Stomach (tissue), 9 donors: Measurements from ENCODE around the gene TNFSF9. TPM values are rescaled to one million over a fixed set of nuclear protein-coding genes. Genes with fewer than 3 reads are reported as not detected.
"Not testable (repeated sequence)": the region's sequence is repeated elsewhere in the genome, so short reads cannot be mapped to it uniquely, and the experiment has no call there.

Source experiments
- DNase-seq, 2 donors: peaks; one replicate each; pipeline versions ENCODE4 v3.0.0 to v3.0.0-alpha.2; 2013 to 2019
- H3K27ac ChIP-seq, 5 donors: fragments of 200-600 bp in 4 of 5; sonication (generic) in 4 of 5; one replicate each; pipeline ENCODE4 v1.5.1; 2013 to 2019; ENCODE audit warnings: mild to moderate bottlenecking in 1 of 5, moderate library complexity in 1 of 5
- H3K27me3 ChIP-seq, 3 donors: fragments of 200-600 bp; sonication (generic); one replicate each; pipeline ENCODE4 v1.5.1; 2017 to 2019; ENCODE audit warnings: mixed run types in 1 of 3
- H3K36me3 ChIP-seq, 4 donors: fragments of 200-600 bp; sonication (generic); 1 replicate in 3 of 4; 2 replicates in 1 of 4; pipeline ENCODE4 v1.5.1; 2016 to 2019
- H3K4me1 ChIP-seq, 4 donors: fragments of 200-600 bp; sonication (generic); one replicate each; pipeline ENCODE4 v1.5.1; 2016 to 2019
- H3K4me3 ChIP-seq, 4 donors: fragments of 200-600 bp; sonication (generic) in 3 of 4; one replicate each; pipeline ENCODE4 v1.5.1; 2016 to 2019; ENCODE audit warnings: mild to moderate bottlenecking in 1 of 4
- H3K9me3 ChIP-seq, 4 donors: fragments of 200-600 bp; sonication (generic); one replicate each; pipeline ENCODE4 v1.5.1; 2016 to 2019
- EP300 ChIP-seq: sonication (generic); formaldehyde crosslinking; IDR thresholded peaks from one replicate; pipeline ENCODE4 v1.6.1; 2017; ENCODE audit warnings: antibody characterized with exemption
- POLR2A ChIP-seq, 4 donors: fragments of 450-650 bp; IDR thresholded peaks; one replicate each; pipeline ENCODE4 v1.6.1; 2016; ENCODE audit warnings: antibody characterized with exemption in 4 of 4, control low read depth in 2 of 4, mild to moderate bottlenecking in 1 of 4, moderate library complexity in 1 of 4
- POLR2AphosphoS5 ChIP-seq, 3 donors: sonication (generic); formaldehyde crosslinking; IDR thresholded peaks; one replicate each; pipeline ENCODE4 v1.6.1; 2016; ENCODE audit warnings: antibody characterized with exemption in 3 of 3
- WGBS, 5 donors: extraction: QIAGEN DNeasy Blood & Tissue Kit in 3 of 5; methylation state at CpG; one replicate each; pipeline versions ENCODE4 v1.1.5 to v1.1.7; 2013 to 2018; 5-methylcytosine and 5-hydroxymethylcytosine counted together
- intact Hi-C: fragments of 100-400 bp; cut with DNase I; formaldehyde crosslinking; loops from one replicate; pipeline ENCODE4 v1.15.1; 2023; ENCODE audit warnings: low total_unique reads
- polyA plus RNA-seq, 3 donors: library from polyadenylated mRNA; stranded (reverse); fragments of 200-250 nt; gene quantifications; one replicate each; pipeline ENCODE4 v1.2.3, GENCODE V29; 2013
- total RNA-seq, 5 donors: library from RNA; depleted of rRNA; stranded (reverse); fragments of >200 nt; gene quantifications; one replicate each; pipeline versions ENCODE4 v1.1.0 to v1.2.3, GENCODE V29; 2014 to 2016
- TF ChIP-seq, protein P1 (sequence below), 7 experiments: fragments of 450-650 bp in 4 of 7; fragments of 200-600 bp in 3 of 7; sonication (generic) in 3 of 7; IDR thresholded peaks; one replicate each; pipeline ENCODE4 v1.5.1; 2016 to 2019; ENCODE audit warnings: antibody characterized with exemption in 7 of 7, control low read depth in 2 of 7, mild to moderate bottlenecking in 1 of 7
- donor health status: healthy with polysubstance abuse.
- donor health status: Bipolar disorder and iron deficiency.
- donor health status: healthy.

Gene TNFSF9
- total and polyA plus RNA-seq, 8 donors, result 0.85 TPM; not detected in 7

DNA sequence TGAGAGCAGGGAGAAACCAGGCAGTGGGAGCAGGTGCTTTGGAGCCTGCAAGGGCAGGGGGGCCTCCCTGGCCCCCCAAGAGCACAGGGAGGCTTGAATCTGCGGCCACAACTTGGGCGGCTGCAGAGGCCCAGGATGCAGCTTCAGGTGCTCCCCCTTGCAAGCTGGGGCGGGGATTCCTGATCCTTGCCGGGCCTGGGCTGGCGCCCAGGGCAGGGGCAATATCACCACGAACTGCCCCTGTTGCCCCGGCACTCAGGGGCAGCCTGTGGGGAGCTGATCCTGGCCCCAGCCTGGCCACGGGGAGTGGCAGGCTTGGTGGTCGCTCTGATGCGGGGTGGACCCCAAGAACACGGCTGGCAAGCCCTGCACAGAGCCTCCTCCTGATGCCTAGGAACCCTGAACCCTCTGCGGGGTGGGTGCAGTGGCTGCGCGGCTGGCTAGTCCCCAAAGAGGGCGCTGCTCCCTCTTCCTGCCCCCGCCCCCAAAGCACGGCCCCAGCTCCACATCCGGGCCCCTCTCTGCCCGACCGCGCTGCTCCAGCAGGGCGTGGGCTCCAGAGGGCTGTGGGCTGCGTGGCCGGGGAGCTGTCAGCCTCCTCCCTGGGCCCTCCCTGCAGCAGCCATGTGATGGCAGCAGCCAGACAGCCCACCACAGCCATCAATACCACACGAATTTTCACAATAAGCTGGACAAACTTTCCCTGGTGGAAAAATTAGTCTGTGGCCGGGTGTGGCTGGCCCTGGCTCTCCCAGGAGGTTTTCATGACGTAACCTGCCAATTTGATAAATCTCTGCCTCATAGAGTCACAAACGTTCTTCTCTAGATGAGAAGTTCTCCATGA is 21.0 kb downstream of the TNFSF9 start:
- H3K27me3 ChIP-seq, result peaks cover 0 to 19% (median 10%) of the 10 kb centered on the region in 3 donors
- DNase-seq, result peak in 1 of 2 donors; percentile 49
- H3K27ac ChIP-seq, result no peak overlapping the region
- H3K4me1 ChIP-seq, result no peaks in the 10 kb centered on the region
- TF ChIP-seq EP300 (no peak), POLR2AphosphoS5 (IDR thresholded peaks at IDR 0.05) (no peak), POLR2A (IDR thresholded peaks at IDR 0.05) (no peak)
- TF ChIP-seq, protein P1, sequence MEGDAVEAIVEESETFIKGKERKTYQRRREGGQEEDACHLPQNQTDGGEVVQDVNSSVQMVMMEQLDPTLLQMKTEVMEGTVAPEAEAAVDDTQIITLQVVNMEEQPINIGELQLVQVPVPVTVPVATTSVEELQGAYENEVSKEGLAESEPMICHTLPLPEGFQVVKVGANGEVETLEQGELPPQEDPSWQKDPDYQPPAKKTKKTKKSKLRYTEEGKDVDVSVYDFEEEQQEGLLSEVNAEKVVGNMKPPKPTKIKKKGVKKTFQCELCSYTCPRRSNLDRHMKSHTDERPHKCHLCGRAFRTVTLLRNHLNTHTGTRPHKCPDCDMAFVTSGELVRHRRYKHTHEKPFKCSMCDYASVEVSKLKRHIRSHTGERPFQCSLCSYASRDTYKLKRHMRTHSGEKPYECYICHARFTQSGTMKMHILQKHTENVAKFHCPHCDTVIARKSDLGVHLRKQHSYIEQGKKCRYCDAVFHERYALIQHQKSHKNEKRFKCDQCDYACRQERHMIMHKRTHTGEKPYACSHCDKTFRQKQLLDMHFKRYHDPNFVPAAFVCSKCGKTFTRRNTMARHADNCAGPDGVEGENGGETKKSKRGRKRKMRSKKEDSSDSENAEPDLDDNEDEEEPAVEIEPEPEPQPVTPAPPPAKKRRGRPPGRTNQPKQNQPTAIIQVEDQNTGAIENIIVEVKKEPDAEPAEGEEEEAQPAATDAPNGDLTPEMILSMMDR (IDR thresholded peaks at IDR 0.05), result no peak
- H3K4me3 ChIP-seq, result no peak overlapping the region
- H3K9me3 ChIP-seq, result peaks cover 0 to 5% (median 2%) of the 10 kb centered on the region in 4 donors
- 24 to 51% (median 33%) methylated on average over 15 to 28 of the region's 28 CpGs for WGBS, 5 donors
- no peaks in the 10 kb centered on the region for H3K36me3 ChIP-seq
- intact Hi-C loops, result no loop called here

DNA sequence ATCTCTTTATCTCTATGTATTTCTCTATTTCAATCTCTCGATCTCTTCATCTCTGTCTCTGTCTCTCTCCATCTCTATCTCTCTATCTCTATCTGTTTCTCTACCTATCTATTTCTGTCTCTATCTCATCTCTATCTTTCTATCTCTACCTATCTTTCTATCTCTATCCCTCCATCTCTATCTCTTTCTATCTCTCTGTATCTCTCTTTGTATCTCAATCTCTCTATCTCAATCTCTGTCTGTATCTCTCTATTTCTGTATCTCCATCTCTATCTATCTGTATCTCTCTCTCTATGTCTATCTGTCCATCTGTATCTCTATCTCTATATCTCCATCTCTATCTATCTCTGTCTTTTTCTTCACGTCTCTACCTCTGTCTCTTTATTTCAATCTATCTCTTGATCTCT is 25.2 kb downstream of the TNFSF9 start:
- intact Hi-C loops, result no loop called here
- DNase-seq, result no peak
- TF ChIP-seq POLR2AphosphoS5 (IDR thresholded peaks at IDR 0.05) (no peak), EP300 (no peak), POLR2A (IDR thresholded peaks at IDR 0.05) (no peak)
- TF ChIP-seq, protein P1 (IDR thresholded peaks at IDR 0.05), result no peak
- no peaks in the 10 kb centered on the region for H3K36me3 ChIP-seq
- H3K27ac ChIP-seq, result no peak overlapping the region
- H3K4me3 ChIP-seq, result no peak overlapping the region
- no peaks in the 10 kb centered on the region for H3K4me1 ChIP-seq
- 80 to 89% (median 89%) methylated on average over 2 of the region's 2 CpGs for WGBS, 5 donors
- peaks cover 0 to 26% (median 10%) of the 10 kb centered on the region in 3 donors for H3K27me3 ChIP-seq
- H3K9me3 ChIP-seq, result no peaks in the 10 kb centered on the region

DNA sequence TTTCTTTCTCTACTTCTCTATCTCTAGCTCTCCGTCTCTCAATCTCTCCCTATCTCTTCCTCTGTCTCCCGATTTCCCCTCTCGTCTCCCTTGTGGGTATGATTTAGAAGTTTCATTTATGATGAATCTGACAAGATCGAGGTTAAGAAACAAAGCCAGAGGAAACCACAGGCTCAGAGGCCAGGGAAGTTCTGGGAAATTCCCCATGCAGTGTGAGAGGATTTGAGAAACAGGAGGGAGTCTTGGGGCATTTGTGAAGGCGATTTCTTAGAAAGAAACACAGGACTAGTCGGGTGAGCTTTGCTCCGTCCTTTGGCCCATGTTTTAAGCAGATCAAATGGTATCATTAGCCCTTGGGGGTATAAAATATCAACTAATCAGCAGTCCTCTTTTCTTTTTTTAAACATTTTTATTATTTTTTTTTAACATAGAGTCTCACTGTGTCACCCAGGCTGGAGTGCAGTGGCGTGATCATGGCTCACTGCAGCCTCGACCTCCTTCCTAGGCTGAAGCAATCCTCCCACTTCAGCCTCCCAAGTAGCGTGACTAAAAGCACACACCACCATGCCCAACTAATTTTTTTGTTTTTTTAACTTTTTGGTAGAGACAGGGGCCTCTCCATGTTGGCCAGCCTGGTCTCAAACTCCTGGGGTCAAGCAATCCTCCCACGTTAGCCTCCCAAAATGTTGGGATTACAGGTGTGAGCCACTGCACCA is 25.8 kb downstream of the TNFSF9 start:
- no peaks in the 10 kb centered on the region for H3K36me3 ChIP-seq
- no peaks in the 10 kb centered on the region for H3K4me1 ChIP-seq
- peaks cover 0 to 22% (median 5%) of the 10 kb centered on the region in 3 donors for H3K27me3 ChIP-seq
- no peak for DNase-seq
- H3K27ac ChIP-seq, result no peak overlapping the region
- intact Hi-C loops, result no loop called here
- 53 to 68% (median 62%) methylated on average over 11 of the region's 11 CpGs for WGBS, 5 donors
- no peak overlapping the region for H3K4me3 ChIP-seq
- H3K9me3 ChIP-seq, result no peaks in the 10 kb centered on the region
- no peak for TF ChIP-seq POLR2A (IDR thresholded peaks at IDR 0.05)
- no peak for TF ChIP-seq EP300
- TF ChIP-seq, protein P1 (IDR thresholded peaks at IDR 0.05), result no peak
- TF ChIP-seq POLR2AphosphoS5 (IDR thresholded peaks at IDR 0.05), result no peak

DNA sequence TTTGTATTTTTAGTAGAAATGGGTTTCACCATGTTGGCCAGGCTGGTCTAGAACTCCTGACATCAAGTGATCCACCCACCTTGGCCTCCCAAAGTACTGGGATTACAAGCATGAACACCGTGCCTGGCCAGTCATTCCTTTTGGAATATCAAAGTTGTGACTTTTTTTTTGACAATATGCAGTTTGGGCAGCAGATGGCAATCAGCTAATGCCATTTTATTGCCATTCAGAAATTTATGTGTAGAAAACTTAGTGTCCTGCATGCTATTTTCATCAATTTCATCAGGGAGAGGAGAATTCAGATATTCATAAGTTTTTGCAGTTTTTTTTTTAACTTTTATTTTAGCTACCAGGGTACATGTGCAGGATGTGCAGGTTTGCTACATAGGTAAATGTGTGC is 31.6 kb downstream of the TNFSF9 start:
- peaks cover 0 to 19% (median 0%) of the 10 kb centered on the region in 3 donors for H3K27me3 ChIP-seq
- H3K36me3 ChIP-seq, intact Hi-C loops, H3K4me3 ChIP-seq, H3K27ac ChIP-seq, DNase-seq, H3K4me1 ChIP-seq: not testable (repeated sequence)
- WGBS, 5 donors, result 41 to 62% (median 53%) methylated on average over 1 of the region's 1 CpG
- peaks cover 7 to 22% (median 15%) of the 10 kb centered on the region in 4 donors for H3K9me3 ChIP-seq
